ENCODE results near the gene SLIT3.

SLIT3 gene

DNA sequence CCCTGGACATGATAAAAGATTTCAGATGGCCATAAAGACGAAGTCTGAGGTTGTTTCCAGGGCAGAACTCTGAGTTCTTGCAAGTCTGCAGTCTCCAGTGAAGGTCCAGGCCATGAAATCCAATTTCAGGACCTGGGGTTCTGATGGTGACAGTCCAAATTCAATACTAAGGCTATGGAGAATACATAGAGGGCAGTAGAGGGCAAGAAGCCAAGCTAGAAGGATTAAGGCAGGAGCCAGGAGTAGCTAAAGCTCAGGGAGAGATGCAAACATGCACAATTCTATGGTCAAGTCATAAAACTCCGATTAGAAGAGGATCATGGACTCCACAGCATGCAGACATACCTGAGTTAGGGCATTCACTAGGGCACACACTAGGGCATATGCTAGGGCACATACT lies 11.4 kb downstream of the SLIT3 start:
- DNase-seq, result no peak
- TF ChIP-seq GATA1 (IDR thresholded peaks at IDR 0.05; ENCODE audit: low read depth, low read length), result no peak
- TF ChIP-seq POLR2A (IDR thresholded peaks at IDR 0.05; ENCODE audit: low read length), result no peak

GRCh38 chr5:169288066-169288930 lies 12.6 kb downstream of the SLIT3 start:
- no peak for DNase-seq
- no peak for TF ChIP-seq GATA1 (IDR thresholded peaks at IDR 0.05; ENCODE audit: low read depth, low read length)
- no peak for TF ChIP-seq POLR2A (IDR thresholded peaks at IDR 0.05; ENCODE audit: low read length)

GRCh38 chr5:169287529-169287928 lies 13.4 kb downstream of the SLIT3 start:
- DNase-seq, result no peak
- TF ChIP-seq POLR2A (IDR thresholded peaks at IDR 0.05; ENCODE audit: low read length) (no peak), GATA1 (IDR thresholded peaks at IDR 0.05; ENCODE audit: low read depth, low read length) (no peak)

DNA sequence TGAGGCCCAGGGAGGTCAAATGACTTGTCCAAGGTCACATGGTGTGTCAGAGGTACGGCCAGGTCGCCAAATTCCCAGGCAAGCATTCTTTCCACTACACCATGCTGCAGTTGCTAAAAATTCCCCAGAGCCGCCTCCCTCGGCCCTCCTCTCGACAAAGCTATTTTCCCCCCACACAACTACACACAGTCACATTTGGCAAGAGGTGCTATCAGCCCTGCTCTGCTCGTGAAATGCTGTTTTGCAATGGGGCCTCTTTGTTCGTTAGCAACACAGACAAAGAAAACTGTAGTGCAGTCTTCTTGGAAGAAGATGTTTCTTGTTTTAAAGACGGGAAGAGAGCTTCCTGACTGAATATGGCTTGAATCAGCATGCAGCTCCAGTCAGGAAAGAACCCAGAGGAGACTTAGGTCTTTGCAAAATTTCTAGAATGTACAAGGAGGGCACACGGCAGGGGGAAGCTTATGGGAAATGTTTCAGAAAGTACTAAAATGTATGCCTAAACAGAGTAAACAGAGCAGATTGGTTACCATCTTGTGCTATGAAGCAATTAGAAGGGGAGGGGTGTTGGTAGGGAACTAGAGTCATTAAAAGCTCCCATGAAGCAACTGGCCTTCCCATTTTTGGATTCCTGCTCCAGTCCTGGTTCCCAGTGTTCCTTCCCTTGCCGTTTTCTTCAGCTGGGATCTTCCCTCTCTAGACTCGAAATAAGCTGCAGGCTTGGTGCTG lies 14.2 kb downstream of the SLIT3 start:
- no peak for TF ChIP-seq GATA1 (IDR thresholded peaks at IDR 0.05; ENCODE audit: low read depth, low read length)
- no peak for TF ChIP-seq POLR2A (IDR thresholded peaks at IDR 0.05; ENCODE audit: low read length)
- no peak for DNase-seq

- DNase-seq, result no peak
- no peak for TF ChIP-seq POLR2A (IDR thresholded peaks at IDR 0.05; ENCODE audit: low read length)
- no peak for TF ChIP-seq GATA1 (IDR thresholded peaks at IDR 0.05; ENCODE audit: low read depth, low read length)
Measured at GRCh38 chr5:169283887-169284286, 17.1 kb downstream of the SLIT3 start.

- TF ChIP-seq GATA1 (IDR thresholded peaks at IDR 0.05; ENCODE audit: low read depth, low read length), result no peak
- TF ChIP-seq POLR2A (IDR thresholded peaks at IDR 0.05; ENCODE audit: low read length), result no peak
Measured at GRCh38 chr5:169281625-169282024, 19.3 kb downstream of the SLIT3 start.

GRCh38 chr5:169280696-169281095 lies 20.2 kb downstream of the SLIT3 start:
- no peak for TF ChIP-seq GATA1 (IDR thresholded peaks at IDR 0.05; ENCODE audit: low read depth, low read length)
- no peak for TF ChIP-seq POLR2A (IDR thresholded peaks at IDR 0.05; ENCODE audit: low read length)
- no peak for DNase-seq

More at GRCh38 chr5:169281625-169282024, 19.3 kb downstream of the SLIT3 start:
- no peak for DNase-seq

GRCh38 chr5:169280286-169280685 lies 20.7 kb downstream of the SLIT3 start:
- DNase-seq, result no peak
- TF ChIP-seq POLR2A (IDR thresholded peaks at IDR 0.05; ENCODE audit: low read length) (no peak), GATA1 (IDR thresholded peaks at IDR 0.05; ENCODE audit: low read depth, low read length) (no peak)

DNA sequence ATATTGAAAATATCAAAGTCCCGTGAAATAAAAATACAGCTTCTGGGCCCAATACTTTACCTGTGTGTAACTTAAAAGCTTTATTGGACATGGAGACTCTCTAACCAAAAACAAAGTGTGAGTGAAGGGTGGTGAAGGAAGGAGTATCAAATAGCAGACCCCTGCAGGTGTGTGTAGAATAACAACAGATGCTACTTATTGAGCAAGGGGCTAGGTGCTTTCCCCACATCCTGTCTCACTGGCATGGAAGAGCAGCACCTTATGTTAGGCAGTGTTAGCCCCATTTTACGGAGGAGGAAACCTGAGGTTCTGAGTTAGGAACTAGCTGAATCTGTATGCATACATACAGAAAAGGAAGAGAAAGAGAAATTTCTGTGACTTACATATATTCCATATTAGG lies 21.8 kb downstream of the SLIT3 start:
- DNase-seq, result no peak

GRCh38 chr5:169273881-169274280 lies 27.1 kb downstream of the SLIT3 start:
- DNase-seq, result no peak
- TF ChIP-seq POLR2A (IDR thresholded peaks at IDR 0.05; ENCODE audit: low read length), result no peak
- no peak for TF ChIP-seq GATA1 (IDR thresholded peaks at IDR 0.05; ENCODE audit: low read depth, low read length)

More for the DNA sequence above, 21.8 kb downstream of the SLIT3 start:
- TF ChIP-seq POLR2A (IDR thresholded peaks at IDR 0.05; ENCODE audit: low read length) (no peak), GATA1 (IDR thresholded peaks at IDR 0.05; ENCODE audit: low read depth, low read length) (no peak)

GRCh38 chr5:169273451-169273850 lies 27.5 kb downstream of the SLIT3 start:
- DNase-seq, result no peak
- TF ChIP-seq GATA1 (IDR thresholded peaks at IDR 0.05; ENCODE audit: low read depth, low read length) (no peak), POLR2A (IDR thresholded peaks at IDR 0.05; ENCODE audit: low read length) (no peak)

DNA sequence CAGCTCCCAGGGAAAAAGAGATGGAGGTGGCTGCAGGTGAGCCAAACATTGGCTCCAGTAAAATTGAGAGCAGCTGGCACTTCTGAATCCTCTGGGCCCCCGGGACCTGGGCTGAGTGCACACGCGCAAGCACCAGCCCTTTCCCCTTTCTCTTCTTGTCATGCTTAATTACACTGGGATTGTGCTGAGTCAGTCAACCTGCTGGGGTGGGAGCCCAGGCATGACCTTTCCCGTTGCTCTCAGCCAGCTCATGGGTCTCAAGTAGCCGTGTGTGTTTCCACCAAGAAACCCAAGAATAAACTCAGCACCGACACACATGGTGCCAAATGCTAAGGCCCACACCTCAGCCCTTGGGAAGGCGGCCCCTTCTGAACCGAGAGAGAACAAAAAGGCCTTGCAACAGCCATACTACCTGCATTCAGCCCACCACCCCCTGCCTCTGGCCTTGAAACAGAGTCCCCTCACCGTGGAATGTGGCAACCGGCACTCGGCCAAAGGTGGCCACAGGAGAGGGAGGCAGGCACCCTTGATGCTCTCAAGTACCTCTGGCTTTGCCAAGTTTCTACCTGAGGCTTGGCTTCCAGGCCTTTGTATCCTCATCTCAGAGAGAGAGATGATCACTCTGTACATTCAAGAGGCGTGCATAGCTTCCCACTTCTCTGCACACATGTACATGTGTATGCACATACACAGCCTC lies 28.1 kb downstream of the SLIT3 start:
- DNase-seq, result no peak
- no peak for TF ChIP-seq GATA1 (IDR thresholded peaks at IDR 0.05; ENCODE audit: low read depth, low read length)
- TF ChIP-seq POLR2A (IDR thresholded peaks at IDR 0.05; ENCODE audit: low read length), result no peak

DNA sequence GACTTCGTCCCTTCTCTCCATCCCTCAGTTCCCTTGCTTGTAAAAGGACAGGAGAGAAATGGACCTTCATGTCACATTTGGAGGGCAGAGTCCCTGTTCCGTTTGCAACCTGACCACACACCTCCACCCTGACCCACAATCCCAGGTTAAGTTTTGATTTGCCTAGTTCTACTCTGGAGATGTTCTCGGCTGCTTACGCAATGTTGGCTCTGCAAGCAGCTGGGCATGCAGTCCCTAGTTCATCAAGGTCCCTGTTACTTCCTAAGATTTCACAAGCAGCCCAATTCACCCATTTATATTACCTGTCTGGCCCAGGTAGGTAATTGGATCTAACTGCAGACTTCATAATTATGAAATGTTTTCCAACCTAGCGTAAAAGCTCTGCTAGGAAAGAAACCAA lies 28.8 kb downstream of the SLIT3 start:
- TF ChIP-seq POLR2A (IDR thresholded peaks at IDR 0.05; ENCODE audit: low read length) (no peak), GATA1 (IDR thresholded peaks at IDR 0.05; ENCODE audit: low read depth, low read length) (no peak)
- no peak for DNase-seq

GRCh38 chr5:169270827-169271226 lies 30.1 kb downstream of the SLIT3 start:
- no peak for DNase-seq
- no peak for TF ChIP-seq GATA1 (IDR thresholded peaks at IDR 0.05; ENCODE audit: low read depth, low read length)

All from erythroblast (primary cell).